ENCODE measurements around the gene ZNF548. TPM values are rescaled to one million over a fixed set of nuclear protein-coding genes. Genes with fewer than 3 reads are reported as not detected.

The ZNF548 gene
- polyA plus RNA-seq, 3 donors = 4.6 to 20.7 (median 6.0) TPM

GRCh38 chr19:57438925-57439324, 49.3 kb downstream of the ZNF548 start:
- H3K4me3 Mint-ChIP-seq = no peak overlapping the region
- no peaks in the 10 kb centered on the region for H3K27me3 ChIP-seq (ENCODE audit: control insufficient read depth in 2 of 2, insufficient read depth in 2 of 2, low read length in 2 of 2)
- peaks cover 0 to 30% of the 10 kb centered on the region in 2 donors for H3K36me3 ChIP-seq (replicated peaks in 1 of 2; ENCODE audit: control insufficient read depth in 1 of 2, insufficient read depth in 2 of 2, low read length in 2 of 2)
- peaks cover 13 to 20% of the 10 kb centered on the region in 2 donors for H3K4me1 ChIP-seq (ENCODE audit: control insufficient read depth in 1 of 2, insufficient read depth in 2 of 2, low read length in 2 of 2)
- intact Hi-C loops (cut with micrococcal nuclease) = loop anchor here (5.0 to 10.0 kb wide), 3 partner anchors 38 to 74 kb away; partner anchors contain the start of genes TRAPPC2B (in 1 of the 2), ZNF419 (in 1 of the 2), ZNF547 (in 1 of the 2) and ZNF772 (in 1 of the 2)
- H2AFZ ChIP-seq (ENCODE audit: insufficient read depth, low read depth, low read length, poor library complexity, severe bottlenecking) = no peak overlapping the region
- H3K9me3 ChIP-seq (replicated peaks in 1 of 2; ENCODE audit: control insufficient read depth in 1 of 2, insufficient read depth in 1 of 2, low read length in 2 of 2) = peaks cover 48 to 60% of the 10 kb centered on the region in 2 donors
- H3K9ac ChIP-seq (ENCODE audit: insufficient read depth, low read length, poor library complexity, severe bottlenecking) = no peak overlapping the region
- H3K27ac ChIP-seq (ENCODE audit: low read depth in 1 of 2, low read length in 2 of 2) = no peak overlapping the region
- no peak overlapping the region for H3K27ac Mint-ChIP-seq
- H3K79me2 ChIP-seq (ENCODE audit: insufficient read depth, low read length) = peaks cover 13% of the 10 kb centered on the region
- no peaks in the 10 kb centered on the region for H4K20me1 ChIP-seq (ENCODE audit: insufficient read depth, low read length)
- peaks cover 0 to 2% (median 2%) of the 10 kb centered on the region in 3 donors for H3K27me3 Mint-ChIP-seq (ENCODE audit: low read depth in 3 of 3)
- 95% methylated on average over 7 of the region's 9 CpGs for WGBS (ENCODE audit: insufficient coverage)
- TF ChIP-seq, protein P1, sequence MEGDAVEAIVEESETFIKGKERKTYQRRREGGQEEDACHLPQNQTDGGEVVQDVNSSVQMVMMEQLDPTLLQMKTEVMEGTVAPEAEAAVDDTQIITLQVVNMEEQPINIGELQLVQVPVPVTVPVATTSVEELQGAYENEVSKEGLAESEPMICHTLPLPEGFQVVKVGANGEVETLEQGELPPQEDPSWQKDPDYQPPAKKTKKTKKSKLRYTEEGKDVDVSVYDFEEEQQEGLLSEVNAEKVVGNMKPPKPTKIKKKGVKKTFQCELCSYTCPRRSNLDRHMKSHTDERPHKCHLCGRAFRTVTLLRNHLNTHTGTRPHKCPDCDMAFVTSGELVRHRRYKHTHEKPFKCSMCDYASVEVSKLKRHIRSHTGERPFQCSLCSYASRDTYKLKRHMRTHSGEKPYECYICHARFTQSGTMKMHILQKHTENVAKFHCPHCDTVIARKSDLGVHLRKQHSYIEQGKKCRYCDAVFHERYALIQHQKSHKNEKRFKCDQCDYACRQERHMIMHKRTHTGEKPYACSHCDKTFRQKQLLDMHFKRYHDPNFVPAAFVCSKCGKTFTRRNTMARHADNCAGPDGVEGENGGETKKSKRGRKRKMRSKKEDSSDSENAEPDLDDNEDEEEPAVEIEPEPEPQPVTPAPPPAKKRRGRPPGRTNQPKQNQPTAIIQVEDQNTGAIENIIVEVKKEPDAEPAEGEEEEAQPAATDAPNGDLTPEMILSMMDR (IDR thresholded peaks at IDR 0.05) = no peak
- peaks cover 22% of the 10 kb centered on the region for H3K4me1 Mint-ChIP-seq
- peaks cover 26 to 40% of the 10 kb centered on the region in 2 donors for H3K36me3 Mint-ChIP-seq
- H3K9me3 Mint-ChIP-seq = peaks cover 40 to 69% (median 57%) of the 10 kb centered on the region in 7 donors
- H3K4me2 ChIP-seq (replicated peaks; ENCODE audit: extremely low read depth, low read length, poor library complexity, severe bottlenecking) = no peak overlapping the region
- H3K4me3 ChIP-seq (replicated peaks in 1 of 3; ENCODE audit: low read depth in 2 of 3, low read length in 3 of 3) = no peak overlapping the region
- no peak for DNase-seq

DNA sequence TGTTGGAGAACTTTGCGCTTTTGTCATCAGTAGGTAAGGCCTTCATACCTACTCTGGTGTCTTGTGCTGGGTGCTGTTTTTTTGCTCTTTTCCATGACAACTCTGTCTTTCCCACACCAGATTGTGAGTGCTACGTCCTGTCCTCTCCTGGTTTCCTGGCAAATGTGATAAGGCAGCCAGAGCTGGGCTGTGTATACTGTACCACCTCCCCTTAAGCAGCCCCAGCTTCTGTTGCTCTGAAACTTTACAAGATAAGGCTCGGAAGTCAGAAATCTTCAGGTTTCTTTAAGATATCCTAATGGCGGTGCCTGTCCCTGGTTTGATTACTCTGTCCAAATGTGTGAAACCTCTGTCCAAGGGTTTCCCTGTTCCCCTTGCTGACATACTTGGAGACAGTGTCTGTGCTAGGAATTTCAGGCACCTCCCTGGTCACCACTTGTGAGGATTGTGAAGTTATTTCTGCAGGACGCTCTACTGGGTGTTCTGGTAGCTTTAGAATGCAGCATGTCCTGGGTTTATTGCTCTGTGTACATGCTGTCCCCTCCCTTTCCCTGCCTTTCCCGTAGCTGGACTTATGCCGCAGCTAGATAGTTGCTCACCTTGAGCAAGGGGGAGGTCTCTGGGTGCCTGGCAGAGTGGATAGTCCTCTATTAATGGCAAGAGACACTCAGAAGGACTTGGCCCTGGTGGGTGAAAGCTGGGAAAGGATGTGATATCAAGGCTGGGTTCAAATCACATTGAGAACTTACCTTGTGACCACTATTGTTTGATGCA, 52.5 kb downstream of the ZNF548 start:
- peaks cover 37 to 42% of the 10 kb centered on the region in 2 donors for H3K36me3 Mint-ChIP-seq

More for the DNA sequence above, 52.5 kb downstream of the ZNF548 start:
- intact Hi-C loops (cut with micrococcal nuclease) = no loop called here
- Histone ChIP-seq H3K27me3 (ENCODE audit: control insufficient read depth in 2 of 2, insufficient read depth in 2 of 2, low read length in 2 of 2) (no peaks in the 10 kb centered on the region), H3K4me1 (ENCODE audit: control insufficient read depth in 1 of 2, insufficient read depth in 2 of 2, low read length in 2 of 2) (no peaks in the 10 kb centered on the region), H3K9ac (ENCODE audit: insufficient read depth, low read length, poor library complexity, severe bottlenecking) (no peak overlapping the region), H3K4me3 (replicated peaks in 1 of 3; ENCODE audit: low read depth in 2 of 3, low read length in 3 of 3) (peak overlapping the region in 1 of 3 experiments; percentile 20), H3K36me3 (replicated peaks in 1 of 2; ENCODE audit: control insufficient read depth in 1 of 2, insufficient read depth in 2 of 2, low read length in 2 of 2) (peaks cover 0 to 42% of the 10 kb centered on the region in 2 donors), H2AFZ (ENCODE audit: insufficient read depth, low read depth, low read length, poor library complexity, severe bottlenecking) (no peak overlapping the region), H4K20me1 (ENCODE audit: insufficient read depth, low read length) (no peaks in the 10 kb centered on the region), H3K9me3 (replicated peaks in 1 of 2; ENCODE audit: control insufficient read depth in 1 of 2, insufficient read depth in 1 of 2, low read length in 2 of 2) (peaks cover 78 to 82% of the 10 kb centered on the region in 2 donors), H3K79me2 (ENCODE audit: insufficient read depth, low read length) (no peaks in the 10 kb centered on the region), H3K4me2 (replicated peaks; ENCODE audit: extremely low read depth, low read length, poor library complexity, severe bottlenecking) (no peak overlapping the region), H3K27ac (ENCODE audit: low read depth in 1 of 2, low read length in 2 of 2) (no peak overlapping the region)
- no peak overlapping the region for H3K27ac Mint-ChIP-seq
- peaks cover 48 to 83% (median 71%) of the 10 kb centered on the region in 7 donors for H3K9me3 Mint-ChIP-seq
- peaks cover 0 to 2% (median 0%) of the 10 kb centered on the region in 3 donors for H3K27me3 Mint-ChIP-seq (ENCODE audit: low read depth in 3 of 3)
- 83% methylated on average over 2 of the region's 7 CpGs for WGBS (ENCODE audit: insufficient coverage)
- no peak overlapping the region for H3K4me3 Mint-ChIP-seq
- no peaks in the 10 kb centered on the region for H3K4me1 Mint-ChIP-seq
- TF ChIP-seq, protein P1 (IDR thresholded peaks at IDR 0.05) = no peak
- no peak for DNase-seq

Measured in CD14-positive monocyte (primary cell).